HG02852 (cell line): ENCODE results near the gene GNAT3.

ENCODE experiments used
- ATAC-seq: cut with Tn5 transposase; IDR thresholded peaks from one replicate; pipeline ENCODE4 v1.9.1; 2021; ENCODE audit warnings: mild to moderate bottlenecking, moderate library complexity; ENCODE audit not compliant: unreplicated experiment

Gene GNAT3

GRCh38 chr7:80428161-80429054 is 83.5 kb downstream of the GNAT3 start:
- no peak for ATAC-seq

- ATAC-seq, result no peak
Measured at GRCh38 chr7:80427218-80427617, 84.6 kb downstream of the GNAT3 start.

GRCh38 chr7:80420876-80421275 is 91.0 kb downstream of the GNAT3 start:
- no peak for ATAC-seq

GRCh38 chr7:80417211-80417793 is 94.6 kb downstream of the GNAT3 start:
- ATAC-seq, result no peak

GRCh38 chr7:80415522-80415921 is 96.3 kb downstream of the GNAT3 start:
- no peak for ATAC-seq

- ATAC-seq, result no peak
Measured at GRCh38 chr7:80415114-80415513, 96.8 kb downstream of the GNAT3 start.

- no peak for ATAC-seq
Measured at GRCh38 chr7:80414331-80414730, 97.5 kb downstream of the GNAT3 start.

- no peak for ATAC-seq
Measured at GRCh38 chr7:80413383-80413945, 98.4 kb downstream of the GNAT3 start.

- no peak for ATAC-seq
Measured at GRCh38 chr7:80412842-80413241, 99.0 kb downstream of the GNAT3 start.

GRCh38 chr7:80411621-80412020 is 100.2 kb downstream of the GNAT3 start:
- no peak for ATAC-seq

- no peak for ATAC-seq
Measured at GRCh38 chr7:80410081-80410480, 101.8 kb downstream of the GNAT3 start.
